Jurkat, Clone E6-1 (cell line): ENCODE measurements around the gene KCNC4.

Source experiments
- DNase-seq: peaks from one replicate; pipeline ENCODE4 v3.0.0-alpha.2; 2011; ENCODE audit warnings: low read depth, low spot score
- H3K4me3 ChIP-seq: 2 replicates; pipeline ENCODE4 v1.5.1; 2011; ENCODE audit warnings: mild to moderate bottlenecking, low read length, control low read depth, moderate library complexity

The KCNC4 gene

DNA sequence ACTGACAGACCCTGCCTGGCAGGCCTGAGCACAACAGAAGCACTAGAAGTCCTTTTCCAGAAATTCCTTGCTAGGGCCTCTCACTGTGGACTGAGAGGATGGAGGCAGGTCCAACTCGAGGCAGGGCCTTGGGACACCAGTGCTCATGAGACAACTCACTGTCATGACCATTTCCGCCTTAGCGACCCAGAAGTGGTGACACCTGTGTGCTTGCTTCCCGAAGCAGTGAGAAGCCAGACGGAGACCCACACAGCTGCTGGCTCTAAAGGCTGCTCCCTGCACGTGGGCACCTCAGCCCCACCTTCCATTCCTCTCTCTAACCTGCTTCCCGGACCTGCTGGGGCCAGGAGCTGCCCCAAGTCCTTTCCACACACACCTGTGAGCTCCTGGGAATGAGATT lies 33.0 kb downstream of the KCNC4 start:
- no peak for DNase-seq
- H3K4me3 ChIP-seq: no peak overlapping the region

DNA sequence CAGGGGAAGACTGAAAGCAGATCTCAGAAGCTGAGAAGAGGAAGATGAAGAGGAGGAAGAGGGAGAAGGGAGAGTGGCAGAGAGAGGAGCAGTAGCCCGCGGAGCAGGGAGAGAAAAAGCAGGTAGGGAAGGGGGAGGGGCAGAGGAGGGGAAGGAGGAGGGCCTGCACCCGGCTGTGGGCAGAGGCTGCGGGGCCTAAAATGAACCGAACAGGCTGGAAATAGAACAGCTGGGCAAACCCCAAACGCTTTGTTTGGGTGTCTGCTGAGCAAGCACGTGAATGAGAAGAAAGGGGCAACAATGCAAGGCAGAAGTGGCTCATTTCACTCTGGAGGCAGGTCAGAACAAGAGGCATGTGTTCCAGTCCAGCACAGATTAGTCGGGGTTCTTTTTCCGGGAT lies 33.5 kb downstream of the KCNC4 start:
- peak; percentile 29 for DNase-seq
- no peak overlapping the region for H3K4me3 ChIP-seq

DNA sequence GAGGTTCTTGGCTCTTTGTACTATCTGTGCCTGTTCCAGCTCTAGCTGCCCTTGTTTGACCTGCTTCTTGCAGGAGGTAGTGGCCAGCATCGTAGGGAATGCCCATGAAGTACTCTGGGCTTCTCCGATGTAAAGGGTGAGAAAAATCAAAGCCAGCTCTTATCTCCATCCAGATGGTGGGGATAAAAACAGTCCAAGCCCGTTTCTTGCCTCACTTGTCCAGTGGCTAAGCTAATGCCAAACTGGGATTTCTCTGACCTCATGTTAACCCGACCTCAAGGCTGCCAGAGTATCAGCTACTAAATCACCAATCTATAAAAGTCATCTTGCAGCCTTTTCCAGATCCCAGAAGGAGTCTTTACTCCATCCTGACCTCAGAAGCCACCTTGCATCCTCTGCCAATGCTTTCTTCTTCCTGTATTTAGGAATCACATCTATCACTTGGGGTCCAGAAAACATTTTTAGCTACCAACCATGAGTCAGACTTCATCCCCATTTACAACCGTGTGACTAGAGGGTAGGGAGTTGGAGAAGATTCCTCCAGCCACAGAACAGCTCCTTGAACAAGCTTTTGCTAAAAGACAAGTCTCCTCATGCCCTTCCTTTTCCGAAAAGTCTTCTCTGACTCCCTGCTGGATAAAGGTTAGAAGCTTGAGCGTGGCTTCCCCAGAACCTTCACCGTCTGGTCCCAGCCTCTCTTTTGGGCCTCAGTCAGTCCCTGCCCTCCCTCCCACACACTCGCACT lies 35.9 kb downstream of the KCNC4 start:
- DNase-seq: no peak

DNA sequence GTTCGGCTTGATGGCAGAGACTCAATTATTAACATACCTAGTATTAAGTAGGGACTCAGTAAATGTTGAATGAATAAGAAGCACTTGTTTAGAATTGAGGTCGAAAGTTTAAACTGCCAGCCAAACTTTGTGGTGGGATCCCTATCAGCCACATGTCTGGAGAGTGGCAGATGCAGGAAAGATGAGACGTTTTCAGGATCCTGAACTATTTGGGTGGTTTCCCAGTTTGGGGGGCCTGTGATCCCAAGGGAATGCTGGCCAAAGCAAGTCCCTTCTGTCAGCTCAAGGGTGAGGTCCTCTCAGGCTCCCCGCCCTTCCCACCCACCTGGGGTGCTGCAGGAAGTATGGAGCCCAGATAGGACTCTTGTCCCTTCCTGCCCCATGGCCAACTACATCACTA lies 38.6 kb downstream of the KCNC4 start:
- no peak overlapping the region for H3K4me3 ChIP-seq
- DNase-seq: no peak

More for the DNA sequence above, 35.9 kb downstream of the KCNC4 start:
- H3K4me3 ChIP-seq: no peak overlapping the region

DNA sequence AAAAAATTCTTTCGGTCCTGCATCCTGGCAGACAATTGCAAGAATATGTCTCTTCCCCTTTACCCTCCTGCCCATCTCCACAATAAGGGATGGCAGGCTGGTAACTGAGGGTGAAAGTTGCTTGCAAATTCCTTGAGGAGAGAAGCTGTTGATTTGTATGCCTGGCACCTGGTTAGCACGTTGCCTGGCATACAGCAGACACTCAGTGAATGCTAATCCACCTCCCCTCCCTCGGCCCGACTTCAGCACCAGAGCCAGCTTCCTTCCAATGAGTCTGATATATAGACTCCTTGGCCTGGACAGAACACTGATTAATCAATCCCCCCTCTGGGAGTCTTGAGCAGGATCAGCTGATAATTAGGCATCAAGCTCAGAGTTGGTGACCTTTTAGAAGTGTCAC lies 39.1 kb downstream of the KCNC4 start:
- DNase-seq: no peak
- no peak overlapping the region for H3K4me3 ChIP-seq

DNA sequence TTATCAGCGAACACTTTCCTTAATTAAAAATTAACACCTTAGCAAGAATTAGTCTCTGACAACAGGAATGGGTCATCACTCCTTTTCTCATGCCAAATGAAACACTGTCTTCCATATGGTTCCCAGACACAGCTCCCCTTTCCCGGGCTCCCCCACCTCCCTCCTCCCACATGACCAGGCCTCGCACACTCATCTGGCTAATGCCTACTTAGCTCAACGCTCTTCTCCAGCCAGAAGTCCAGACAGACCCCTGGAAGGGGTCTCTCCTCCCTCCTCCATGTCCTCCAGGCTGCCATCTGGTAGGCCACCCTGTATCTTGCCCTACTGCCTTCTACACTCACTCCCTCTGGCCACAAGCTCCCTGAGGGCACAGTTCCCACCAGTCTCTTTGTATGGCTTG lies 39.9 kb downstream of the KCNC4 start:
- H3K4me3 ChIP-seq: no peak overlapping the region
- no peak for DNase-seq

DNA sequence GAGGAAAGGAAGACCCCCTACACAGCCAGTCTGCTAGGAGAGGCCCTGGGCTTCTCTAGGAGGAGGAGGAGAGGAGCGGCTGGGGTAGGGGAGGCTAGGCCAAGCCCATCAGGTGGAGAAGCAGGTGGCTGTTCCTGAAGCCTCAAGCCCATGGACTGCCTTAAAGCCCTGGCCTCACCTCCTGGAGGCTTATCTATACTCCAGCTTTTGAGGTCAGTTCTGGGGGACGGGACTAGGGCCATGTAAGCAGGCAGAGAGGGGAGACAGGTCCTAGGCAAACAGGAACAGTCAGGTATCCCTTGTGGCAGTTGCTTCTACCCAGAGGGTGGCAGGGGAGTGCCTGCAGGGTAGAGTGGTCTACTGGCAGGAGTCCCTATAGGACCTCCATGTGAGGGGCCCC lies 40.6 kb downstream of the KCNC4 start:
- no peak for DNase-seq

DNA sequence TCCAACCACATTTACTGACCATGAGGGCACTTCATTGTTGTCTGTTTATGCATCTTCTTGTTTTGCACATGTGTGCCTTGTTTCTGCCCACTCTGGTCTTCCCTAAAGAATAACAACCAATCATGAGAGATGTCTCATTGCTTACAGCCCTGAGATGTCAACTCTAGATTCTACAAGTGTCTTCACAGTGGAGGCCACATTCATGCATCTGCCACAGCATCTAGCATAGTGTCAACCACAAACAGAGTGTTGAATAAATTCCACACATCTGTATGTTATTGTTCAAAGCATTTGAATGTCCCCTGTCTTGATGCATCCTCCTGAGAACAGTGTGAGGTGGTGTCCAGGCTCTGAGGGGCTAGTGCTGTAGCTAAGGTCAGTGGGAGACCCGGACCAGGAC lies 43.1 kb downstream of the KCNC4 start:
- DNase-seq: no peak

More for the DNA sequence above, 40.6 kb downstream of the KCNC4 start:
- no peak overlapping the region for H3K4me3 ChIP-seq

DNA sequence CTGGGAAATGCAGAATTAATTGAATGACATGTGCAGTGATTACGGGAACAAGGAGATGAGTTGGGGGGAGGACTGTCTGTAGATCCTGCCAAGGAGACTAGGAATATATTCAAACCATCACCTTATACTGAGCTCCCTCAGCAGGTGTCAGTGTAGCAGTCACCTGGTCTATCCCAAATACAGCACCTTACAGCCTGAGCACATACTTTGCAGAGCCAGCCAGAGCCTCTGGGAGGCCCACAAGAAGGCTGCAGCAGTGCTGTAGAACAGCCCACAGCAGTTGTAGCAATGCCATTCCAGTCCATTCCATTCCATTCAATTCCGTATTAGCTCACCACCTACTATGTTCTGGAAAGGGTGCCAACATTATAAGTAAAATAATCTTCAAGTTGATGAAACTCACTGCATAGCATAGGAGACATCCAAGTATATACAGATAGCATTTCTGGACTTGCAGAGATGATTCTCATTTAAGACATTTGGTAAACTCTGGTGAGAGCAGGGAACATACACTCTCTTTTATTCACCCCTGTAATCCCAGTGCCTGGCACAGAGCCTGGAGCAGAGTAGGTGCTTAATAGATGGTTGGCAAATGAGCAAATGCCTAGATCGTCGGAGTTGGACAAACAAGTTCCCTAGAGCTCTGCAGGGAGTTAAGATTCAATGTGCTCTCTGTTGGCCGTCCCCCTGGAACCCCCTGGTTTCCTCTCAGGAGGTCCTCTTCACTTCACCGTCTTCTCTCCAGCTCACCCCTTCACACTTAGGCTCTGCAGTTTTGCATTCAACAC lies 44.7 kb downstream of the KCNC4 start:
- DNase-seq: no peak

More for the DNA sequence above, 43.1 kb downstream of the KCNC4 start:
- H3K4me3 ChIP-seq: no peak overlapping the region

DNA sequence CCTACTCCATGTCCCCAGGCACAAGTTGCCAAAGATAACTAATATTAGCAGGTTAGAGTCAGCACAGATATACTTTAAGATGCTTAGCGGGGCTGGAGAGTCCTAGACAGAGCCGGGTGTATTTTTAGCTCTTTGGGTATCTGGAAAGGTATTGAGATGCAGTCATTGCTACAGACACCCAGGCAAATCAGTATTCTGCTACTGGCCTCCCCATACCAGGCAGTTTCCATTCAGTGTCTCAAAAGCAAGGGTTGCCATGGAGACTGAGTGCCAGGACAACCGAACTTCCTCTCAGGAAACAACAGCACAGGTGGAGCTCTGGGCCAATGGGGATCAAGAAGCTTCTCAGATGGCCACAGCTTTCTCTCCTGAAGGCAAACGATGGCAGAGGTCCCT lies 45.3 kb downstream of the KCNC4 start:
- no peak overlapping the region for H3K4me3 ChIP-seq
- peak; percentile 31 for DNase-seq

More for the DNA sequence above, 44.7 kb downstream of the KCNC4 start:
- no peak overlapping the region for H3K4me3 ChIP-seq

DNA sequence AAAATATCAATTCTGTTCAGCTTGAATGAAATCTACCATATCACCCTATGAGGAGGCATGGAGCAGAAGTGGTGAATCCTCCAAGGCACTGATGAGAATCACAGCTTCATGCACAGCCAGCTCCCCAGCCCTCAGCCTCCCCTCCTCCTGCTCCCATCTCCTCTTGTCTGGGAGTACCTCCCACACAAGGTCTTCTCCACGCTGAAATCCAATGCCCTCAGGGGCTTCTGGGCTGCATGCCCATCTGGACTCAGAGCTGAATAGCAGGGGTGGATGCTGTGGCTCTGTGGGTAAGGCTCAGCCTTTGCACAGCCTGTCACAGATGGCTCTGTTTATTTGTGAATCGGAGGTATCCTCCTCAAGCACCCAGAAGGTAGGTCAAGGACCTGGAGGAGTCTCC lies 48.6 kb downstream of the KCNC4 start:
- no peak for DNase-seq
- H3K4me3 ChIP-seq: no peak overlapping the region

DNA sequence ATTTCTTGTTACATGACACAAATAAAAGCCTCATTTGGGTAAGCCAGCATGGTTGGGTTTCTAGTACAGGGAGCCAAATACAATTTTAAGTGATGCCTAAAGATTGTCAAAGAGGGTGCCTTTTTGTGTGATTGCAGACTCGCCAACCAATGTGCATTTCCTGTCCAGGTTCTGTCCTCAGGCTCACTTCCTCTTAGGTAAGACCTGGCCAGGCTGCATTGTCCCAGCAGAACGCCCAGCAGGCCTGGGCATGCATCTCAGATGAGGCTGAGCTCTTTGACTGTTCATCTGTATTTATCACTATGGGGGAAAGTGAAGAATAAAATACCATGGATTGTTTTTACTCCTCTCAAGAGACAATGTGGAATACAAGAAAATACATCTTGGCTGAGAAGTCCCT lies 49.7 kb downstream of the KCNC4 start:
- no peak for DNase-seq
- no peak overlapping the region for H3K4me3 ChIP-seq
